ENCODE measurements around the gene ARVCF. TPM values are rescaled to one million over a fixed set of nuclear protein-coding genes. Genes with fewer than 3 reads are reported as not detected.

The ARVCF gene
- total and polyA plus RNA-seq, 9 of the 15 experiments (the other 6 are each of a cell fraction or from before 2014, with no cell fraction given): 0.03 to 97.4 (median 15.6) TPM

DNA sequence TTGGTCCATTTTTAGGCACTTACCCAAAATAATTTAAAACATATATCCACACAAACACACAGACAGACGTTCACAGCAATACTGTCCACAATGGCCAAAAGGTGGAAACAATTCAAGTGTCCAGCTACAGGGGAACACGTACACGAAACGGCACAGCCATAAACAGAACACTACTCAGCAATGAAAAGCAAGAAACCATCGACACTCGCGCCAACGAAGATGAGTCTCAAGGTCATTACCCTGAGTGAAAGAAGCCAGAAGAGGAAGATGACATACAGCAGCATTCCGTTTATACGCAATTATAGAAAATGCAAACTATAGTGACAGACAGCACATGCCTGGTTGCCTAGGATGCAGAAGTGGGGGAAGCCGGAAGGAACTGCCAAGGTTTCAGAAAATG is 88.4 kb downstream of the ARVCF start (continued):
- peak; percentile 48; the same call in 1 of the 2 replicates for TF ChIP-seq PHB2 (IDR thresholded peaks at IDR 0.05; ENCODE audit: low read depth)
- TF ChIP-seq ZFP30 (CRISPR knock-in tag; IDR thresholded peaks at IDR 0.05; ENCODE audit: borderline replicate concordance): no peak
- peak; percentile 20 for TF ChIP-seq PRDM10 (IDR thresholded peaks at IDR 0.05; ENCODE audit: partially characterized antibody)
- TF ChIP-seq FOS (IDR thresholded peaks at IDR 0.05; ENCODE audit: extremely low read depth, insufficient read length): no peak
- TF ChIP-seq, protein P1, sequence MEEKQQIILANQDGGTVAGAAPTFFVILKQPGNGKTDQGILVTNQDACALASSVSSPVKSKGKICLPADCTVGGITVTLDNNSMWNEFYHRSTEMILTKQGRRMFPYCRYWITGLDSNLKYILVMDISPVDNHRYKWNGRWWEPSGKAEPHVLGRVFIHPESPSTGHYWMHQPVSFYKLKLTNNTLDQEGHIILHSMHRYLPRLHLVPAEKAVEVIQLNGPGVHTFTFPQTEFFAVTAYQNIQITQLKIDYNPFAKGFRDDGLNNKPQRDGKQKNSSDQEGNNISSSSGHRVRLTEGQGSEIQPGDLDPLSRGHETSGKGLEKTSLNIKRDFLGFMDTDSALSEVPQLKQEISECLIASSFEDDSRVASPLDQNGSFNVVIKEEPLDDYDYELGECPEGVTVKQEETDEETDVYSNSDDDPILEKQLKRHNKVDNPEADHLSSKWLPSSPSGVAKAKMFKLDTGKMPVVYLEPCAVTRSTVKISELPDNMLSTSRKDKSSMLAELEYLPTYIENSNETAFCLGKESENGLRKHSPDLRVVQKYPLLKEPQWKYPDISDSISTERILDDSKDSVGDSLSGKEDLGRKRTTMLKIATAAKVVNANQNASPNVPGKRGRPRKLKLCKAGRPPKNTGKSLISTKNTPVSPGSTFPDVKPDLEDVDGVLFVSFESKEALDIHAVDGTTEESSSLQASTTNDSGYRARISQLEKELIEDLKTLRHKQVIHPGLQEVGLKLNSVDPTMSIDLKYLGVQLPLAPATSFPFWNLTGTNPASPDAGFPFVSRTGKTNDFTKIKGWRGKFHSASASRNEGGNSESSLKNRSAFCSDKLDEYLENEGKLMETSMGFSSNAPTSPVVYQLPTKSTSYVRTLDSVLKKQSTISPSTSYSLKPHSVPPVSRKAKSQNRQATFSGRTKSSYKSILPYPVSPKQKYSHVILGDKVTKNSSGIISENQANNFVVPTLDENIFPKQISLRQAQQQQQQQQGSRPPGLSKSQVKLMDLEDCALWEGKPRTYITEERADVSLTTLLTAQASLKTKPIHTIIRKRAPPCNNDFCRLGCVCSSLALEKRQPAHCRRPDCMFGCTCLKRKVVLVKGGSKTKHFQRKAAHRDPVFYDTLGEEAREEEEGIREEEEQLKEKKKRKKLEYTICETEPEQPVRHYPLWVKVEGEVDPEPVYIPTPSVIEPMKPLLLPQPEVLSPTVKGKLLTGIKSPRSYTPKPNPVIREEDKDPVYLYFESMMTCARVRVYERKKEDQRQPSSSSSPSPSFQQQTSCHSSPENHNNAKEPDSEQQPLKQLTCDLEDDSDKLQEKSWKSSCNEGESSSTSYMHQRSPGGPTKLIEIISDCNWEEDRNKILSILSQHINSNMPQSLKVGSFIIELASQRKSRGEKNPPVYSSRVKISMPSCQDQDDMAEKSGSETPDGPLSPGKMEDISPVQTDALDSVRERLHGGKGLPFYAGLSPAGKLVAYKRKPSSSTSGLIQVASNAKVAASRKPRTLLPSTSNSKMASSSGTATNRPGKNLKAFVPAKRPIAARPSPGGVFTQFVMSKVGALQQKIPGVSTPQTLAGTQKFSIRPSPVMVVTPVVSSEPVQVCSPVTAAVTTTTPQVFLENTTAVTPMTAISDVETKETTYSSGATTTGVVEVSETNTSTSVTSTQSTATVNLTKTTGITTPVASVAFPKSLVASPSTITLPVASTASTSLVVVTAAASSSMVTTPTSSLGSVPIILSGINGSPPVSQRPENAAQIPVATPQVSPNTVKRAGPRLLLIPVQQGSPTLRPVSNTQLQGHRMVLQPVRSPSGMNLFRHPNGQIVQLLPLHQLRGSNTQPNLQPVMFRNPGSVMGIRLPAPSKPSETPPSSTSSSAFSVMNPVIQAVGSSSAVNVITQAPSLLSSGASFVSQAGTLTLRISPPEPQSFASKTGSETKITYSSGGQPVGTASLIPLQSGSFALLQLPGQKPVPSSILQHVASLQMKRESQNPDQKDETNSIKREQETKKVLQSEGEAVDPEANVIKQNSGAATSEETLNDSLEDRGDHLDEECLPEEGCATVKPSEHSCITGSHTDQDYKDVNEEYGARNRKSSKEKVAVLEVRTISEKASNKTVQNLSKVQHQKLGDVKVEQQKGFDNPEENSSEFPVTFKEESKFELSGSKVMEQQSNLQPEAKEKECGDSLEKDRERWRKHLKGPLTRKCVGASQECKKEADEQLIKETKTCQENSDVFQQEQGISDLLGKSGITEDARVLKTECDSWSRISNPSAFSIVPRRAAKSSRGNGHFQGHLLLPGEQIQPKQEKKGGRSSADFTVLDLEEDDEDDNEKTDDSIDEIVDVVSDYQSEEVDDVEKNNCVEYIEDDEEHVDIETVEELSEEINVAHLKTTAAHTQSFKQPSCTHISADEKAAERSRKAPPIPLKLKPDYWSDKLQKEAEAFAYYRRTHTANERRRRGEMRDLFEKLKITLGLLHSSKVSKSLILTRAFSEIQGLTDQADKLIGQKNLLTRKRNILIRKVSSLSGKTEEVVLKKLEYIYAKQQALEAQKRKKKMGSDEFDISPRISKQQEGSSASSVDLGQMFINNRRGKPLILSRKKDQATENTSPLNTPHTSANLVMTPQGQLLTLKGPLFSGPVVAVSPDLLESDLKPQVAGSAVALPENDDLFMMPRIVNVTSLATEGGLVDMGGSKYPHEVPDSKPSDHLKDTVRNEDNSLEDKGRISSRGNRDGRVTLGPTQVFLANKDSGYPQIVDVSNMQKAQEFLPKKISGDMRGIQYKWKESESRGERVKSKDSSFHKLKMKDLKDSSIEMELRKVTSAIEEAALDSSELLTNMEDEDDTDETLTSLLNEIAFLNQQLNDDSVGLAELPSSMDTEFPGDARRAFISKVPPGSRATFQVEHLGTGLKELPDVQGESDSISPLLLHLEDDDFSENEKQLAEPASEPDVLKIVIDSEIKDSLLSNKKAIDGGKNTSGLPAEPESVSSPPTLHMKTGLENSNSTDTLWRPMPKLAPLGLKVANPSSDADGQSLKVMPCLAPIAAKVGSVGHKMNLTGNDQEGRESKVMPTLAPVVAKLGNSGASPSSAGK (IDR thresholded peaks at IDR 0.05): no peak
- TF ChIP-seq LARP7 (IDR thresholded peaks at IDR 0.05): peak; percentile 43; the same call in 1 of the 2 replicates
- TF ChIP-seq THRA (IDR thresholded peaks at IDR 0.05): no peak
- TF ChIP-seq YY1 (IDR thresholded peaks at IDR 0.05; ENCODE audit: borderline replicate concordance in 1 of 3, control insufficient read depth in 1 of 3, extremely low read depth in 1 of 3, insufficient read depth in 3 of 3, insufficient read length in 1 of 3, insufficient replicate concordance in 2 of 3, low read depth in 1 of 3, low read length in 2 of 3): no peak
- TF ChIP-seq PCBP1 (IDR thresholded peaks at IDR 0.05; ENCODE audit: low read depth, low read length, poor library complexity, severe bottlenecking): no peak
- TF ChIP-seq HDAC1 (IDR thresholded peaks at IDR 0.05): 0 out of 4 replicates have a peak, but pooled peaks of 1 of the 2 experiments have one; percentile 11
- no peak for TF ChIP-seq NUFIP1 (IDR thresholded peaks at IDR 0.05; ENCODE audit: partially characterized antibody)

Data from K562 (cell line).